ENCODE measurements around the gene ASL.

- TF ChIP-seq CTCF (IDR thresholded peaks at IDR 0.05 in 2 of 3, conservative IDR thresholded peaks at IDR 0.05 in 1 of 3; ENCODE audit: control insufficient read depth in 2 of 3, extremely low read depth in 1 of 3, insufficient read depth in 1 of 3, low read depth in 3 of 3, low read length in 3 of 3) (no peak), REST (IDR thresholded peaks at IDR 0.05; ENCODE audit: low read depth, low read length) (no peak), CEBPZ (IDR thresholded peaks at IDR 0.05; ENCODE audit: low read depth, low read length) (no peak), HDAC2 (IDR thresholded peaks at IDR 0.05) (no peak), RAD21 (IDR thresholded peaks at IDR 0.05; ENCODE audit: insufficient read depth, low read depth, low read length) (no peak), SP1 (IDR thresholded peaks at IDR 0.05; ENCODE audit: low read depth, low read length) (no peak), NFYB (IDR thresholded peaks at IDR 0.05; ENCODE audit: insufficient read depth, low read depth, low read length) (no peak), GATAD2B (conservative IDR thresholded peaks at IDR 0.05; ENCODE audit: low read depth) (no peak), POLR2AphosphoS5 (IDR thresholded peaks at IDR 0.05; ENCODE audit: low read length) (no peak), EZH2 (IDR thresholded peaks at IDR 0.05; ENCODE audit: borderline replicate concordance, control insufficient read depth, low read depth, low read length) (no peak), ZBTB11 (CRISPR knock-in tag; IDR thresholded peaks at IDR 0.05) (no peak)
Observed at GRCh38 chr7:66110856-66111255, 35.2 kb downstream of the ASL start.

Measured in GM12878 (cell line).